Activated T-cell treated with anti-CD3 and anti-CD28 coated beads, Interleukin-2, amount 50 U/mL, for 4 hours (primary cell): ENCODE data around the gene CBX7. TPM values are rescaled to one million over a fixed set of nuclear protein-coding genes. Genes with fewer than 3 reads are reported as not detected.

Experiments
- ATAC-seq, 2 donors: fragments of 200-7000 bp; cut with Tn5 transposase; one replicate each; pipeline ENCODE4 v1.10.0; 2021
- DNase-seq: peaks from one replicate; pipeline ENCODE4 v3.0.0-alpha.2; 2020
- H3K27me3 Mint-ChIP-seq: one replicate; pipeline ENCODE4 v1.8.0; 2021; ENCODE audit warnings: low read depth, mixed read lengths
- H3K36me3 Mint-ChIP-seq: one replicate; pipeline ENCODE4 v1.8.0; 2022; ENCODE audit warnings: mixed read lengths; ENCODE audit not compliant: insufficient read depth
- H3K4me1 Mint-ChIP-seq: one replicate; pipeline ENCODE4 v1.8.0; 2021; ENCODE audit warnings: low read depth, mixed read lengths
- H3K4me3 Mint-ChIP-seq: one replicate; pipeline ENCODE4 v1.8.0; 2021; ENCODE audit warnings: mild to moderate bottlenecking, moderate library complexity, mixed read lengths
- H3K9me3 Mint-ChIP-seq: one replicate; pipeline ENCODE4 v1.8.0; 2021; ENCODE audit warnings: mixed read lengths
- total RNA-seq, 3 donors: library from RNA; stranded (reverse); gene quantifications; one replicate each; pipeline ENCODE4 v1.2.1, GENCODE V29; 2021

CBX7 gene
- total RNA-seq, 3 donors from 2014 or later = 14.2 to 17.6 (median 14.8) TPM

DNA sequence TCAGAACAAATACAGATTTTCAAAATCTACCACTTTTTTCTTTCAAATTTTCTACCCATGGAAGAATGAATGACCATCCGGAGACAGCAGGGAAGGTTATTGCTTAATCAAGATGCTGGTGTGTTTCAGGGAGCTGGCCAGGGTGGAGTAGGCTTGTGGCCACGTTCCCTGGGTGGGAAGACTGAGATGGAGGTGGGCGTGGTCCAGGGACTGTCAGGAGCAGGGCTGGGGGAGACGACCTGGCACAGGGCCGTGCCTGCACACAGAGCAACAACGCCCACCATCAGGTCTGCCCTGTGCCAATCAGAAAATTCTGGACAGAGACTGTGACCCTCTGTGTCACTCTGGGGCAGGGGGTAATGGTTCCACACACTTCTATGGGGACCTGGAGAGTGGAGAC lies 62.6 kb downstream of the CBX7 start:
- Mint-ChIP-seq H3K4me3 (peak overlapping the region; percentile 60), H3K4me1 (peaks cover 75% of the 10 kb centered on the region), H3K27me3 (no peaks in the 10 kb centered on the region), H3K36me3 (peaks cover 4% of the 10 kb centered on the region), H3K9me3 (no peaks in the 10 kb centered on the region)
- ATAC-seq (no peak), DNase-seq (no peak)

DNA sequence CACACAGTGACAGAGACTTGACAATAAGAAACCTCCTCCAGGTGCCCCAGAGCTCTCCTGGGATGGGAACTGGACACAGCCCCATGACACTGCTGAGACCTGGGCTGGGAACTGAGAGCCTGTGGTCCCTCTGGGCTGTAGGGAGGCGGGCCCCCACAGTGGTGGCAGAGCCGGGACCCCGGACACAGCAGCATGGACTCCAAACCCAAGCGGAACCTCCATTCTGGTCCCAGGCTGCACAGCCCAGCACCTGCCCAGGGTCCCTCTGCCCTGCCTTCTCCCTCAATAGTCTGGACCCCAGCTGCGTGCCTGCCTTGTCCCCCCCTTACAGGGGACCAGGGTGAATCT lies 63.8 kb downstream of the CBX7 start:
- Mint-ChIP-seq H3K36me3 (peaks cover 4% of the 10 kb centered on the region), H3K4me3 (no peak overlapping the region), H3K9me3 (no peaks in the 10 kb centered on the region), H3K27me3 (no peaks in the 10 kb centered on the region), H3K4me1 (peaks cover 68% of the 10 kb centered on the region)
- ATAC-seq = no peak
- no peak for DNase-seq

DNA sequence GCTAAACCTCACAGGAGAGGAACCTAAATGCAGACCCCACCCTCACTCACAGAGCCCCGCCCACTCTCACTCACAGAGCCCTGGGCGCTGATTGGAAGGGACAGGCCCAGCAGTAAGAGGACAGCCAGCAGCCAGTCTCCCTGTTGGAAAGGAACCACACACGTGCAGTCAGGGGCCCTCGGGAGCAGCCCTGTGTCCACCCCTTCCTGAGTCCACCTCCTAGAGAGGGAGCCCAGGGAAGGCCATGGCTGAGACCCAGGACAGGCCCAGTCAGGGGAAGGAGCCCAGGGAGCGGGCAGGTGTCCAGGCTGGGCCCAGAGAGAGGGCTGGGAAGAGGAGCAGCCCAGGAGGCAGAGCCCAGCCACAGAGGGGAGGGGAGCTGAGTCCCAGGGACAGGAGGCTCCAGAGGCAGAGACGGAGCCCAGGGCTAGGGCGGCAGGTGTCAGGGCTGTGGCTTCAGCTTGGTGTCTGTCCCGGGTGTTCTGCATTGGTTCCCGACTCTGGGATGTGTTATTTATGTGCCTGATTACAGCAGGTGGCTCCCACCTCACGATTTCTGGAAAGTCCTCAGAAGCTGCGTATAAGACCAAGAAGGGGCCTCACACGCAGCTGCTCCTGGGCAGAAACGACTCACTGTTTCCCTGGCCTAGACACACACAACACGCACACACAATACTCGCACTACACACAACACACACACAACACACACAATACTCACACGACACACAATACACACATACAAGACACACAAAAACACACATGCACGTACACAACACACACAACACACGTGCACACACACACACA lies 64.4 kb downstream of the CBX7 start:
- no peak overlapping the region for H3K4me3 Mint-ChIP-seq

DNA sequence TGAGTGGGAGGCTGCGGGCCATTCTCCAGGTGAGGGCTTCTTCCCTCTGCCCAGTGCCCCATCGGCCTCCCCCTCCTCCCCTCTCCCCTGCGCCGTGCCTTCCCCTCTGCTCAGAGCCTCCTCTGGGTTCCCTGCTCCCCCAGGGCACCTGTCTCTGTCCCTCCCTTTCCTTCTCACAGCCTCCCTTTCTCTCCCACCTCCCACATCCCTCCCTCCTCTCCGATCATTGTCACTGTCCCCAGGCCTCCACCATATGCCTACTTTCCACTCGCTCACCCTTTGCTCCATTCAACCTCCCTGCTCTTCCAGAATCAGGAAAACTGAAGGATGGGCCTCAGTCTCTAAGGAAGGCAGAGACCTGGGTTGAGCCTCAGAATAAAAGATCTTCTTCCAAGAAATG lies 65.4 kb downstream of the CBX7 start:
- Mint-ChIP-seq H3K4me3 (no peak overlapping the region), H3K4me1 (peaks cover 72% of the 10 kb centered on the region), H3K9me3 (no peaks in the 10 kb centered on the region), H3K36me3 (peaks cover 6% of the 10 kb centered on the region), H3K27me3 (no peaks in the 10 kb centered on the region)
- ATAC-seq (no peak), DNase-seq (no peak)

More for the DNA sequence above, 64.4 kb downstream of the CBX7 start:
- H3K9me3 Mint-ChIP-seq = no peaks in the 10 kb centered on the region
- DNase-seq (no peak), ATAC-seq (no peak)
- H3K27me3 Mint-ChIP-seq = no peaks in the 10 kb centered on the region
- peaks cover 73% of the 10 kb centered on the region for H3K4me1 Mint-ChIP-seq
- H3K36me3 Mint-ChIP-seq = peaks cover 6% of the 10 kb centered on the region

DNA sequence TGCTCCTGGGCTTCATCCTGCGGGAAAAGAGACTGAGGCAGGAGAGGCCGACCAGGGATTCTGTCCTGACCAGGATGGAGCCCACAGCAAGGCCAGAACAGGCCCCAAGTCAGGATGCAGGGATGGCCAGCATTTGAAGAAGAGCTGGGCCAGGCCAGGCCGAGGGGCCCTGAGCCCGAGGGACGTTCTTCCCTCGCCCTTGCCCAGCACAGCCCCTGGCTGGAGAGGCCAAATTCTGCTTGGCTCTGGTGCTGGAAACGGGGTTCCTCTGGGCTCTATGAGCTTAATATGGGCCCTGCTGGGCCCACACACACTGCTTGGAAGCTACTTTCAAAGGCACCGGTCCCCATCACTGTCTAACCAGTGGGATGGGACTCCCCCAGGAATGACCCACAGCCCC lies 67.8 kb downstream of the CBX7 start:
- Mint-ChIP-seq H3K36me3 (peaks cover 14% of the 10 kb centered on the region), H3K27me3 (no peaks in the 10 kb centered on the region)

DNA sequence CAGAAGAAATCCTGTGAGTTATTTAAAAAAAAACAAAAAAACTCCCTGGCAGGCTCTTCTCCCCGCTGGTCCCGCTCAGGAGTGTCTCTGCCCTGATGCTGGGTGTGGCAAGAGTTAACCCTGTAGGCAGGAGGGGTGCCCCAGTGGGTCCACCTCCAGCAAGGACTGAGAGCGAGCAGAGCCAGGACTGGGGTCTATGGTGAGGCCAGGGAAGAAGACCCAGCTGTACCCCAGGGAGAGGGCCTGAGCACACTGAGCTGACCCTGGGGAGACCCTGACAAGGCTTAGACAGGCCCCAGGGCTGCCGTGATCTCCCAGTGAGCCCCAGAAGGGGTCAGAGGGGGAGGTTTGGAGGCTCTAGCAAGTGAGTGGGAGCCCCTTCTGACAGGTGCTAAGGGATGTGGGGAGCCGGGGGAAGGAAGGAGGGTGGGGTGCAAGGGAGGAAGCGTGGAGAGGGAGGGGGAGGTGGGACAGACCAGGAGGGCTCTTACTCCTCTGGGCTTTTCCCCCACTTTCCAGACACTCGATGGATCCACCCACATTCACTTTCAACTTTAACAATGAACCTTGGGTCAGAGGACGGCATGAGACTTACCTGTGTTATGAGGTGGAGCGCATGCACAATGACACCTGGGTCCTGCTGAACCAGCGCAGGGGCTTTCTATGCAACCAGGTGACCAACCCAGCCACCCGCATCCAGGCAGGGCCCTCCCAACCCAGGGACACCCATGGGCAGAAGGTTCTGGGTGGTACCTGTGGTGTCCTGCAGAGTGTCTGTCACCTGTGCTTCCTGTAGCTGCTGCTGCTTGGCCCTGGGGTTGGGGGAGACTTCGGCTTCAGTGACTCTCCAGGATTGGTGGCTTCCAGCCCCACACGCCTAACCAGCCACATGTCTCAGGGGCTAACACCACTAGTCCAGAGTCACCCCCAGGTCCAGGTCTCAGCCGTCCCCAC lies 69.0 kb downstream of the CBX7 start:
- no peak for ATAC-seq
- H3K4me1 Mint-ChIP-seq = peaks cover 61% of the 10 kb centered on the region
- H3K27me3 Mint-ChIP-seq = no peaks in the 10 kb centered on the region

More for the DNA sequence above, 67.8 kb downstream of the CBX7 start:
- H3K4me3 Mint-ChIP-seq = no peak overlapping the region
- H3K4me1 Mint-ChIP-seq = peaks cover 68% of the 10 kb centered on the region
- DNase-seq (no peak), ATAC-seq (no peak)
- H3K9me3 Mint-ChIP-seq = no peaks in the 10 kb centered on the region

DNA sequence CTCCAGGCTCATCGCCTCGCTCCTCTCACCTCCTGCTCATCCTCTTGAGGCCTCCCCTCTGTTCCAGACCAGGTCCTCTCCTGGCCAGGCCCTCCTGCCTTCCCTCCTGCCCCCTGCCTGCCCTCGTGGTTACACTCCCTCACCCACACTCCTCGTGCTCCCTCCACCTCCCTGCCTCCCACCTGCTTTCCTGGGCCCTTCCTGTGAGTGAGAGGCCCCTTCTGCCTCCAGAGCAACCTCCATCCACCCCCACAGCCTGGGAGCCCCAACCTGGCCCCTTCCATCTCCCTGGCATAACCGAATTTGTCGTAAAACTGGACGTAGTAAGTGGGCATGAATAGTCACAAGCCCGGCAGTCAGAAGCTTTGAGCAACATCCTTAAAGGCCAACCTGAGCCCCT lies 70.9 kb downstream of the CBX7 start:
- Mint-ChIP-seq H3K9me3 (no peaks in the 10 kb centered on the region), H3K27me3 (no peaks in the 10 kb centered on the region), H3K4me3 (peak overlapping the region; percentile 7), H3K4me1 (peaks cover 57% of the 10 kb centered on the region), H3K36me3 (peaks cover 12% of the 10 kb centered on the region)
- DNase-seq (no peak), ATAC-seq (no peak)

More for the DNA sequence above, 69.0 kb downstream of the CBX7 start:
- H3K4me3 Mint-ChIP-seq = no peak overlapping the region
- no peak for DNase-seq
- no peaks in the 10 kb centered on the region for H3K9me3 Mint-ChIP-seq
- H3K36me3 Mint-ChIP-seq = peaks cover 14% of the 10 kb centered on the region

DNA sequence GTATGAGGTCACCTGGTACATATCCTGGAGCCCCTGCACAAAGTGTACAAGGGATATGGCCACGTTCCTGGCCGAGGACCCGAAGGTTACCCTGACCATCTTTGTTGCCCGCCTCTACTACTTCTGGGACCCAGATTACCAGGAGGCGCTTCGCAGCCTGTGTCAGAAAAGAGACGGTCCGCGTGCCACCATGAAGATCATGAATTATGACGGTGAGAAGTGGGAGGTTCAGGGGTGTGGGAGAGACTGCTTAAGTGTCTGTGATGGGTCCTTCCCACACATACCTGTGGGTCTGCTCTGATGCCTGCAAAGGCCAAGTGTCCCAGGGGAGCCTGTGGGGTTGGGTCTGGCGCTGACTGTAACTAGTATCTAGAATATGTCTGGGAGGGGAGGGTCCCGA lies 71.5 kb downstream of the CBX7 start:
- DNase-seq = no peak
- H3K9me3 Mint-ChIP-seq = no peaks in the 10 kb centered on the region
- ATAC-seq = no peak
- peaks cover 57% of the 10 kb centered on the region for H3K4me1 Mint-ChIP-seq
- H3K36me3 Mint-ChIP-seq = peaks cover 10% of the 10 kb centered on the region
- H3K4me3 Mint-ChIP-seq = peak overlapping the region; percentile 53
- no peaks in the 10 kb centered on the region for H3K27me3 Mint-ChIP-seq

Other genes starting within 250 kb of the CBX7 start
- under 1 TPM in 1 of 3 donors, not detected in 2; 0.13 TPM for gene APOBEC3A, start 195.1 kb downstream of the CBX7 start, total RNA-seq
- gene APOBEC3B, start 170.3 kb downstream of the CBX7 start, total RNA-seq = 1 to 10 TPM; 1.1 to 2.1 (median 1.2) TPM
- gene APOBEC3C, start 138.4 kb downstream of the CBX7 start, total RNA-seq = 10 to 100 TPM; 33.6 to 53.7 (median 51.2) TPM
- gene APOBEC3D, start 131.6 kb downstream of the CBX7 start, total RNA-seq = 10 to 100 TPM; 14.3 to 19.4 (median 18.3) TPM
- gene APOBEC3F, start 111.8 kb downstream of the CBX7 start, total RNA-seq = 10 to 100 TPM in 1 of 3 donors, 1 to 10 TPM in 2; 8.3 to 12.3 (median 8.7) TPM
- gene APOBEC3G, start 75.4 kb downstream of the CBX7 start, total RNA-seq = 10 to 100 TPM; 23.4 to 51.5 (median 39.1) TPM
- gene APOBEC3H, start 55.4 kb downstream of the CBX7 start, total RNA-seq = under 1 TPM in 2 of 3 donors, not detected in 1; 0.79 to 0.82 TPM
- 1 to 10 TPM in 1 of 3 donors, under 1 TPM in 2; 0.35 to 2.1 (median 0.84) TPM for gene PDGFB, start 92.3 kb upstream of the CBX7 start, total RNA-seq
- 1,000 to 10,000 TPM; 2,811 to 2,835 (median 2,816) TPM for gene RPL3, start 166.9 kb upstream of the CBX7 start, total RNA-seq
- 1 to 10 TPM in 2 of 3 donors, under 1 TPM in 1; 0.43 to 1.4 (median 1.2) TPM for gene SYNGR1, start 197.3 kb upstream of the CBX7 start, total RNA-seq
- gene TAB1, start 247.1 kb upstream of the CBX7 start, total RNA-seq = 10 to 100 TPM; 20.0 to 24.8 (median 23.7) TPM